Kidney tubule cell (primary cell): ENCODE results near the gene RAD54L.
"Not testable (repeated sequence)": the region's sequence is repeated elsewhere in the genome, so short reads cannot be mapped to it uniquely, and the experiment has no call there.

Experiments used
- DNase-seq: peaks from one replicate; pipeline ENCODE4 v3.0.0-alpha.2; 2018; ENCODE audit warnings: low spot score

Gene RAD54L

DNA sequence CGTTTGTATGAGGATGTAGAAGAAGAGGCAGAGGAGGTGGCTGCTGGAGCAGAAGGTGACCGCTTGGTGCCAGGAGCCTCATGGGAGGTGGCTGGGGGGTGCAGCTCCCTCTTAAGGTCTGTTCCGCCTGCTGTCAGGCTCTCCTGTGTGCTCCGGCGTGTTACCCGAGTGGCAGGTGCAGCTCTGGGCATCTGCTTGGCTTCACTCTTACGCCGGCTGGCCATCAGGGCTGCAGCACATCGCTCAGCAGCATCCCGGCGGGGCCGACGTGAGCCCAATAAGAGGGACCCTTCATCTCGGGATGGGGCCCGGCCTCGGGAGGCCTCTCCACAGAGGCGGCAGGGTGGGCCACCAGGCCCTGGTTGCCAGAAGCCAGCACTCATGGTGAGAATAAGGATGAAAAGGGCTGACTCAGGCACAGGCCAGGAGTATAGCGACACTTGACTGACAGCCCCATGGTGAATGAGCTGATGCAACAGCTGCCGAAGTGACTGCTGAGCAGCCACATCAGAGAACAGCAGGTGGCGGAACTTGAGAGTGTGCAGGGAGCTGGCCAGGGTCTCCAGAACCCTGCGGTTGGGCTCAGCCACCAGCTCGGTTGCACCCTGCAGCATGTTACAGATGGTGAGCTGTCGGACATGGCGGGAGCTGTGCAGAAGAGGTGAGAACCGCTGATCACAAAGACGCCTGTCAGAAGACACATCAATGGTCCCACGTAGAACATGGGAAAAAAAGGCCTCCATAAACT, 38.3 kb downstream of the RAD54L start:
- DNase-seq: no peak

DNA sequence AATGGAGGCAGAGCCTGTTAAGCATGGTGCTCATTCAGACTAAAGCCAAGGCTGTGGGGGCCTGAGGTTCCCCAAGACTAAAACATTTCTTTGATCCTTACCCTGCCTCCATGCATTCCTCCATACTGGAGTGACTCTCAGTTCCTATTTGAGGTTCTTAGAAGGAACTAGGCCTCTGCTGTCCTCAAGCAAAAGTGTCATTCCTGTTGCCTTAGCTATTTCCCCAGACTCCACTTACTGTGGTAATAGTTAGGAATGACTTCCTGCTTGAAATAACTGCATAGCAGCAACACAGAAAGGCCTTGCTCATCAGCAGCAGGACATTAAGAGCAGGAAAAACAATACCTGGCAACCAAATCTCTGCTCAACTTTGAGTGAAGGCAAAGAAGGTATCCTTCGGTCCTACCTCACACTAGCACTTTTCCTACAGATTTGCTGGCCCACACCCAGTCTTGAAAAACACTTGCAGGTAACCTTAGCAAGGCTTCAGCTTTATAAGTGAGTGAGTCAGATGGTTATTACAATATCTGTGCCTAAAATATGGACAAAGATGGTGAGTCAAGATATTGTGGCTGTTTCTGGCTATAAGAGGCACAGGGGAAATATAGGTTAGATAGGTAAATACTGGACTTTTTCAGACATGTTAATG, 41.0 kb downstream of the RAD54L start:
- peak; percentile 86 for DNase-seq

DNA sequence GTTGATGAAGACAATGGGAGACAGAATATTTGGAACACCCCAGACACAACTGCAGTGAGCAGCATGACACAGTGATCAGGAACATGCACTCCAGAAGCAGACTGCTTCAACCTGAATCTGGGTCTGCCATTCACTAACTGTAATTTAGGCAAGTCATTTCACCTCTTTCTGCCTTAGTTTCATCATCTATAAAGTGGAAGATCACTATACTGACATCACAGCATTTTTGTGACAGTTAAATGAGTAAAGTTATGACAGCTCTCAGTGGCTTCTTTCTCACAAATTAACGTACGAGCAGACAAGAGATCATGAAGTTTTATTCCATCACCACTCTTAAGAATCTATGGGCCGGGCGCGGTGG, 41.6 kb downstream of the RAD54L start:
- DNase-seq: no peak

DNA sequence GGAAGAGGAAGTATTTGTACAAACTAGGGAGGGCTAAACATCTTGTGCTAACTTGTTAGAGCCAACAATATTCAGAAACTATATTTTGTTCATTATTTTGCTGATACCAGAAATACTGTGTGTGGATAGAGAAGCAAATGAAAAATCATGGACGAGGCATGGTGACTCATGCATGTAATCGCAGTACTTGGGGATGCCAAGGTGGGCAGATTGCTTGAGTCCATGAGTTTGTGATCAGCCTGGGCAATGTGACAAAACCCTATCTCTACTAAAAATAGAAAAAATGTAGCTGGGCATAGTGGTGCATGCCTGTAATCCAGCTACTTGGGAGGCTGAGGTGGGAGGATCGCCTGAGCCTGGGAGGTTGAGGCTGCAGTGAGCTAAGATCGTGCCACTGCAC, 42.4 kb downstream of the RAD54L start:
- no peak for DNase-seq

DNA sequence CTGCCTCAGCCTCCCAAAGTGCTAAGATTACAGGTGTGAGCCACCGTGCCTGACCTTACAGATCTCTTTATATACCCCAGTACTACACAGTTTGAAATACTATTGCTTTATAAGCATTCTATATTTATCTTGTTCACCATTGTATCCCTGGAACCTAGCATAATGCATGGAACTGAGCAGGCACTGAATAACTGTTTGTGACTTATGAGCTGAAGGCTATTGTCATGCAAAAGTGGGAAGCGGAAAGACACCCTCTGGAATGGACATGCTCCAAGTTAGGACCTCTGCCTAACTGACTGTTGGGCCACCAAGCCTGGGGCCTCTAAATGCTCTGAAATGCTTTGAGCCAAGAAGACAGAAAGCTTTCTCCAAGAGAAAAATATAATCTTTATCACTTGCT, 47.7 kb downstream of the RAD54L start:
- DNase-seq: no peak

DNA sequence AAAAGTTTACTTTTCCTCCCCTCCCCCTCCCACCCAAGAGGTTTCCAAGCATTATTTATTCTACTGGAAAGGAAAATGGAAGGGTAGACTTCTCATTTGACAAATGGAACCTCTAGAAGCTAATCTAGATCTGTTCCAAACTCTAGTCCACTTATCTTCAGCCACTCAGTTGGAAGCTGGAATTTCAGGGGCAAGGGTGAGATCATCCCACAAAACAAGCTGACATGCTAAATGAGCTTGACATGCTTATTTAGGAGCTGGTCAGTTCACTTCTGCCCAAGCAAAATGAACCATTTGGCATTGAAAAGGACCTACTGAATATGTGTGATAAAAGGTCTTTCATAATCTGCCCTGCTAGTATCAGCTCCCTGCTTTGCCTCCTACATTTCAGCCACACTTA, 50.8 kb downstream of the RAD54L start:
- DNase-seq: no peak

DNA sequence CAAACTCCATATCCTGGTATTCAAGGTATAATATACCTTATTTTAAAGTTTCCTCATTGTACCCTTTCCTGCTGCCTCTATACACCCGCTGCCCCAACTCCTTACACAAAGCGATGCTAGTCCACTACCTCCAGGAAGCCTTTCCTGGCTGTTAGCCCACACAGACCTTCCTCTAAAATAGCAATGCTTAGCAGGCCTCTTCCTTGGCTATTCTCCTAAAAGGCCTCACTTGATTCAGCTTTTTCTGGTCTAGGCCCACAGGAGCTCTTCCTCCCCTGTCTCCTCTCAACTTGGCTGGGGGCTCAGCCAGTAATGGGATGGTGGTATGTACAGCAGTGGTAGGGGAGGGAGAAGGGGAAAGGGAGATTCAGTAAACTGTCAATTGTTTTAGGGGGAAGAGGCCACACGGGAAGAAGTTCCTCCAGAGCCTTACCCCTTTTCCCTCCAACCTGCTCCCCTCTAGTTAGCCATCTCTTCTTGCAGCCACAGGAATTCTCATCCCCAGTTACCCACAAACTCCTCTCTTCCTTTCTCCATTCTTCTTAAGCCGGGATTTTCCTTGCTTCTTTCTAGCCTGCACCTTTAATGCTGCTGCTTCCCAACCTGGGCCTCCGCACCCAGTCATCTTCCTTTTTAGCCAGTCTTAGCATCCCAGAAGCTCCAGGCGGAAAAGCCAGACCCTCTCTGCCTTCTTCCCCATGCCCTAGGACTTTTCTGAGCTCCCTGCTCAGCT, 53.3 kb downstream of the RAD54L start:
- peak; percentile 28 for DNase-seq

DNA sequence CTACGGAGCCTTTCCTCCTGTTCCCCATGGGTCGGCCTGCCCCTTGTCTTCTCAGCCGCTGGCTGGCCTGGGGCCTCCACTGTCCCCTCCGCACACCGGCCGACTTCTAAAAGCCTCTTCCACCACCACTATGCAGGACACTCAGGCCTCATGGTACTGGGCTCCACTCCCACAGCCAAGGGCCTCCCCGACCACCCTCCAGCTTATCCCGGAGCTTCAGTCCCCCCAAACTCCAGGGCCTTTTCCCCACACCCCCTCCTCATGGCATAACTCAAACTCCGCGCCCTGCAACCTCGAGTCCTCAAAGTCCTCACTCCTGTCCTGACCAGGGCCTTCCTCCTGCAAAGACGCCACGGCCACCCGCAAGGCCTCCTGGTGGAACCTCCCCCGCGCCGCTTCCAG, 53.8 kb downstream of the RAD54L start:
- no peak for DNase-seq

DNA sequence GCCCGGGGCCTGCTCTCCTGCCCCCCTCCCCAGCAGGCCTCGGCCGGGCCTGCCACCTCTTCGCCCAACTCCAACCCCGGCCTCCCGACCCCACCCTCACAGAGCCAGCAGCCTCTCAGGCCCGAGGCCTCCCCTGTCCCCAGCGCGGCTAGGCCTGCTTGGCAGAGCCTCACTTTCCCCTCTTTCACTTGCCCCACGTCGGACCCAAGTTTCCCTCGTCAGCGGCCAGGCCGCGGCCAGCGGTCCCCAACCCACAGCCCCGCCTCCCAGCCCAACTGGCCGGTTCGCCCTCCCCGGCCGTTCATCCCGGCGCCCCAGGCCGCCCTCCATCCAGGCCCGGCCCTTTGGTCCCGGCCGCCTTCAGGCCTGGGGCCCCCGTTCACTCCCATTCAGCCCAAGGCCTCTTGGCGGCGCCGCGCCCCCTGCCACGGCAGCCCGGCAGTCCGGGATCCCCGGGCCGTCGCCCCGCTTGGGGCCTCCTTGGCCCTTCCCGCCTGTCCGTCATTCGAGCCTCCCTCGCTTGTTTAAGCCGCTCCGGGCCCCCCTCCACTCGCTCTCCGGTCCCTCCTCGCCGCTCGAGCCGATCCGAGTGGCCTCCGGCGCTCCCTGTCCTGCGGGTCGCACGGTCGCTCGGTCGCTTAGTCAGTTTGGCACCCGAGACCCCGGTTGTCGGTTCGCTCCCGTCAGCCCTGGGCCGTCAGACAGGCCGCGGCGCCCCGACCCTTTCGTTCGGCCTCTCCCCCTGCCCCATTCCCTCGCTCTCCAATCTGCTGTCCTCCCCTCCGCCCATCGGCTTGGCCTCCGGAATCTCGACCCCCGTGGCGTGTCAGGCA, 54.5 kb downstream of the RAD54L start:
- DNase-seq: peak; percentile 61

DNA sequence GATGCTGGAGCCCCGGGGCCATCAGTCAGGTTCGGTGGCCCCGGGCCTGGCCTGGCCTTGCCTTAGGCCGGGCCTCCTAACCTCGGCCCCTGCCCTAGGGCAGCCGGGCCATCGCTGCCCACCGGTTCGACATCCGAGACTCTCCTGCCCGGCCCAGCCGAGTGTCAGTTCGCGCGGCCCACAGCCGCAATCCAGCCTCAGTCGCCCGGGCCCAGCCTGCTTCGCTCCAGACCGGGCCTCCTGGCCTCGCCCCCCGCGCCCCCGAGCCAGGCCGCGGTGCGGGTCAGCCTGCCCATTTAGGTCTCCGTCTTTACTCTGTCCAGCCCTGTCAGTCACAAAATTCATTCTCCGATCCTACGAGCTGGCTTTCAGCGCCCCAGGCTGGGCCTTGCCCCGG, 55.1 kb downstream of the RAD54L start:
- DNase-seq: peak; percentile 37

DNA sequence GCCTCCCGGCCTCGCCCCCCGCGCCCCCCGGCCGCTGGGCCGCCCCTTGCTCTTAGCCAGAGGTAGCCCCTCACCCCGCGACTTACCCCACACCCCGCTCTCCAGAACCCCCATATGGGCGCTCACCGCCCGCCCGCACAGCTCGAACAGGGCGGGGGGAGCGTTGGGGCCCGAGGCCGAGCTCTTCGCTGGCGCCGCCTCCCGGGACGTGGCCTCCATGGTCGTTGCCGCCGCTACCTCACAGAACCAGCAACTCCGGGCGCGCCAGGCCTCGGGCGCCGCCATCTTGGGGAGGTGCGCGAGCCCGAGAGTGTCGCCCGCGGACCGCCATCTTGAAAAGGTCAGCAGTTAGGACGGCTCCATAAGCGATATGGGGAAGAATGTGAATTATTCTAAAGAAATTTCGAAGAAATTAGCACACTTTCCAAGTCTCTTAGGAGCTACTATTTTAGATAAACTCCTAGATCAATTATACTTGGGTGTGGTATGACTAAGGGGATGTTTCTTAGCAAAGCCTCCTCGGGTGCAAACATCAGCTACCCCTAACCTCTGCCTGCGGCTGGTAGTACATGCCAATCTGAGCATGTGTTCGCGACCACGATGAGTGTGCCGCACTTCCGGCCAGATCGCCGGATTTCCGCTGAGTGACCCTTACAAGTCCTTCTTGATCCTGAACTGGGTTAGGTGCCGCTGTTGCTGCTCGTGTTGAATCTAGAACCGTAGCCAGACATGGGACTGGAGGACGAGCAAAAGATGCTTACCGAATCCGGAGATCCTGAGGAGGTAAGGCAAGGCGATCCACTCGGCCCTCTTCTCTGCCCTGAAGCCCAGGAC, 55.7 kb downstream of the RAD54L start, which contains the start of the genes LRRC41 and UQCRH:
LRRC41 (minus strand) TSS at position 579 of the 834 bp plus-strand sequence; CDS start at position 285, 294 bp downstream.
UQCRH (plus strand) TSS at position 661 of the 834 bp plus-strand sequence; CDS start at position 730, 69 bp downstream.
- peak; percentile 98 for DNase-seq

DNA sequence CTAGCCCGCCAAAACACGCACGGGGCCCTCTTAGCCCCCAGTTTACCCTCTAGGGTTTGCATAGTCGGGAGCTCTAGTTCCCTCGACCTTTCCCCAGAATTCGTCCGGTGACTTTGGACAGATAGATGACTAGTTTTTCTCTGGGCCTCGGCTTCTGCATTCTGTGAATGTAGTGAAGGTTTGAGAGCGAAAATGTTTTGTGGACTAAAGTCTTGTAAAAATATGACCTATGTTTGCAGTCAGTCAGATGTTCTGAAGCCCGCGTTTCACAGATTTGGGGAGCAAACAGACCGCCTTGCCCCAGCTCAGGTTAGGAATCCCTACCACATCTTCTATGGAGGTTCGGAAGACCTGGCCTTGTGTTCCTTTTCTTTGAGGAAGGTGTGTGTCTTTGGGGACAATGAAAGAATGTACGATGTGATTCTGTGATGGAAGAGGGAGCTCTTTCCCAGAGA, 56.3 kb downstream of the RAD54L start:
- no peak for DNase-seq

DNA sequence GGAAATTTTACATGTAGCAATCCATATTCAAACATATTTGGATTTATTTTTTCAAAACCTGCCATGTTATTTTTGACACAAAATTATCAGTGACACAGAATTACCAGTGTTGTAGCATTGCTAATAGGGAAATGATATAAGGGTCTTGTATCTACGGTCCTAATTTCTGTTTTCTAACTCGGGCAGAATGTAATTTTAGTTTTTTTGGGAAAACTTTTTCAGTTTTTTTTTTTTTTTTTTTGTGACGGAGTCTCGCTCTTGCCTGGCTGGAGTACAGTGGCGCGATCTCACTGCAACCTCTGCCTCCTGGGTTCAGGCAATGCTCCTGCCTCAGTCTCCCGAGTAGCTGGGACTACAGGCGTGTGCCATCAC, 58.6 kb downstream of the RAD54L start:
- DNase-seq: no peak

DNA sequence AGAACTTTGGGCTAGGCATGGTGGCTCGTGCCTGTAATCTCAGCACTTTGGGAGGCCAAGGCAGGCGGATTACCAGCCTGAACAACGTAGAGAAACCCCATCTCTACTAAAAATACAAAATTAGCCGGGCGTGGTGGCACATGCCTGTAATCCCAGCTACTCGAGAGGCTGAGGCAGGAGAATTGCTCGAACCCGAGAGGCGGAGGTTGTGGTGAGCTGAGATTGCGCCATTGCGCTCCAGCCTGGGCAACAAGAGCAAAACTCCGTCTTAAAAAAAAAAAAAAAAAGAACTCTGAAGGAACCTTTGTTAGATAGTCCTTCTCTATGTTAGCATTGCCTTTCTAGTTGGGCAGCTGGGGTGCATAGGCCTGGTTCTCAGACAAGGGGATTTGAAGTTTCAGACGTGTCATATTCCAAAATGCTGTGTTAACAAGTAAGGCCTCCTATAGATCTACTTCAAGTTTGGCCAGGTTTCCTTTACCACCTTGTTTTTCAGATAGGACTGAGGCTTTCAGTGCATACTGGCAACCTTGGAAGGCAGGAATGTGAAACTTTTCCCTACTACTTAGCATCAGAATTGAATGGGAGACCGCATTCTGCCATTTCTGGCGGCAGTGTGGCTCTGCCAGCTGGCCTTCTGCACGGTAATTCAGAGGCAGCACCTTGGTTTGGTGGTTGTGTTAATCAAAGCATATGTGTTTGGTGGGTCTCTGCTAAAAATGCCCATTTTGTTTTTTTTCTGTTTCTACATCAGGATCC, 62.0 kb downstream of the RAD54L start:
- no peak for DNase-seq

DNA sequence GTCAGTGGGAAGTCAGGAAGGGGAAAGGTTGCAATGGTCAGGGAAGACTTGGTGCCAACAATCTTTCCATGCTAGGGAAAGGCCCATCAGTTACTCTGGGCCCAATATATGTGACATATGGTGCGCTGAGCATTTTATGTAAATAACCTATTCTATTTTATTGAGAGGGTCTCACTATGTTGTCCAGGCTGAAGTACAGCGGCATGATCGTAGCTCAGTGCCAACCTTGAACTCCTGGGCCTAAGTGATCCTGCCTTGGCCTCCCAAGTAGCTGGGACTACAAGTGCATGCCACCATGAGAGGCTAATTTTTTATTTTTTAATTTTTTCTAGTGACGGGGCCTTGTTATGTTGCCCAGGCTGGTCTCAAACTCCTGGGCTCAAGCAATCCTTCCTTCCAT, 62.8 kb downstream of the RAD54L start:
- DNase-seq: no peak

DNA sequence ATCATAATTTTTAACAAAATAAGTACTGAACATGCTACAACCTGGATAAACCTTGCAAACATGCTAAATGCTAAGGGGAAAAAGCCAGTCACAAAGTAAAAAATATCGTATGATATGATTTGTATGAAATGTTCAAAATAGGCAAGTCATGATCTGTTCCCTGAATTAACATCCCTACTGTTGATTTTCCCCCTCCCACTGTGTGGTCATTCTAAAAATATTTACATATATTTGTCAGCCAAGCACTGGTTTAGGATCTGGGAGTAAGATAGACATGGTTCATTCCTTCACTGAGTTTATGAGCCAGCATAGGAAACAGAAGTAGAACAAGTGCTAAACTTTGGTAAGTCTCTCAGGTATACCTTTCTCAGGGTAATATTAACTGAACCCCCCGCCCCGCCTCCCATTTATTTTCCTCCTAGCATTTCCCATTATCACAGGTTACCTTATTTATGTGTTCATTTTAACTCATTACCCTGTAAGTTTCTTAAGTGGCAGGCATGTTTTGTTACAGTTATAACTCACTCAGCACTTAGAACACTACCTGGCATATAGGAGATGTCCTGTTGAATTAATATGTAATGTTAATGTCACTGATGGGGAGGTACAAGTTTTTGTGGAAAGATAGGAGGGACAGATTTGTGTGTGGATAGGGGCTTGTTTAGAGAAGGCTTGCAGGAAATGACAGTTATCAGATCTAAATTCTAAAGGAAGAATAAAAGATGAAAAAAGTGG, 68.3 kb downstream of the RAD54L start:
- DNase-seq: peak; percentile 42

DNA sequence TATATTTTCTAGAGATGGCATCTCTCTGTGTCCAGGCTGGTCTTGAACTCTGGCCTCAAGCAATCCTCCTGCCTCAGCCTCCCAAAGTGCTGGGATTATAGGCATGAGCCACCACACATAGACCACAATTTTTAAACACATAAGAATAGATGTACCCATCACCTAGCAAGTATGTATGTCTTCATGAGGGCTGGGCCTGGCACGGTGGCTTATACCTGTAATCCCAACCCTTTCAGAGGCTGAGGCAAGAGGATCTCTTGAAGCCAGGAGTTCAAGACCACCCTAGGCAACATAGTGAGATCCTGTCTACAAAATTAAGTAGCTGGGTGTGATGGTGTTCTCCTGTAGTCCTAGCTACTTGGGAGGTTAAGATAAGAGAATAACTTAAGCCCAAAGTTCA, 69.8 kb downstream of the RAD54L start:
- DNase-seq: no peak

DNA sequence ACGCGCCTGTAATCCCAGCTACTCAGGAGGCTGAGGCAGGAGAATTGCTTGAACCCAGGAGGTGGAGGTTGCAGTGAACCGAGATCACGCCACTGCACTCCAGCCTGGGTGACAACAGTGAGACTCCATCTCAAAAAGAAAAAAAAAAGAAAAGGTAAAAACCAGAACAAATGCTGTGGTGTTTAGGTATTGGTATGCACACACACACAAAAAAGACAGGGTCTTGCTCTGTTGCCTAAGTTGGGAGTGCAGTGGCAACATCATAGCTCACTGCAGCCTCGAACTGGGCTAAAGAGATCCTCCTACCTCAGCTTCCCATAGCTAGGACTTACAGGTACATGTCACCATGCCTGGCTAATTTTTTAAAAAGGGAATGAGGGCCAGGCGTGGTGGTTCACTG, 71.7 kb downstream of the RAD54L start:
- not testable (repeated sequence) for DNase-seq
